COLO668 (cell line): Measurements from ENCODE around the gene LIPG.
"Not testable (repeated sequence)": the region's sequence is repeated elsewhere in the genome, so short reads cannot be mapped to it uniquely, and the experiment has no call there.

Source experiments
- DNase-seq: peaks from one replicate; lab custom pipeline; 2025; ENCODE audit not compliant: unreplicated experiment; lab: John Stamatoyannopoulos, UW

LIPG gene

GRCh38 chr18:49561289-49562193, at the start of gene LIPG:
LIPG (plus strand) TSS chr18:49562057; CDS start chr18:49562309, 252 bp downstream.
- DNase-seq: peak; percentile 94

GRCh38 chr18:49512876-49513275, 49.0 kb upstream of the LIPG start:
- DNase-seq: not testable (repeated sequence)

- no peak for DNase-seq
These were observed 47.3 kb upstream of the LIPG start for GRCh38 chr18:49514577-49514976.

- not testable (repeated sequence) for DNase-seq
These were observed 46.9 kb upstream of the LIPG start for GRCh38 chr18:49515003-49515402.

GRCh38 chr18:49515516-49515915, 46.3 kb upstream of the LIPG start:
- no peak for DNase-seq

- no peak for DNase-seq
These were observed 44.4 kb upstream of the LIPG start for GRCh38 chr18:49517483-49517882.

GRCh38 chr18:49519101-49519971, 42.5 kb upstream of the LIPG start:
- no peak for DNase-seq

GRCh38 chr18:49520661-49521145, 41.2 kb upstream of the LIPG start:
- peak; percentile 40 for DNase-seq

GRCh38 chr18:49521216-49521835, 40.5 kb upstream of the LIPG start:
- peak; percentile 17 for DNase-seq

- not testable (repeated sequence) for DNase-seq
These were observed 38.2 kb upstream of the LIPG start for GRCh38 chr18:49523580-49524093.

- DNase-seq: no peak
These were observed 37.5 kb upstream of the LIPG start for GRCh38 chr18:49524349-49524748.

GRCh38 chr18:49524951-49525350, 36.9 kb upstream of the LIPG start:
- DNase-seq: no peak

GRCh38 chr18:49525981-49526380, 35.9 kb upstream of the LIPG start:
- no peak for DNase-seq

GRCh38 chr18:49527631-49528327, 34.1 kb upstream of the LIPG start:
- DNase-seq: no peak

GRCh38 chr18:49529596-49529995, 32.3 kb upstream of the LIPG start:
- DNase-seq: no peak

GRCh38 chr18:49531678-49532153, 30.1 kb upstream of the LIPG start:
- DNase-seq: no peak

- no peak for DNase-seq
These were observed 26.8 kb upstream of the LIPG start for GRCh38 chr18:49534846-49535601.

- no peak for DNase-seq
These were observed 24.5 kb upstream of the LIPG start for GRCh38 chr18:49537232-49537896.

- no peak for DNase-seq
These were observed 17.5 kb upstream of the LIPG start for GRCh38 chr18:49544362-49544761.
